ENCODE data around the gene PIEZO1.

DNA sequence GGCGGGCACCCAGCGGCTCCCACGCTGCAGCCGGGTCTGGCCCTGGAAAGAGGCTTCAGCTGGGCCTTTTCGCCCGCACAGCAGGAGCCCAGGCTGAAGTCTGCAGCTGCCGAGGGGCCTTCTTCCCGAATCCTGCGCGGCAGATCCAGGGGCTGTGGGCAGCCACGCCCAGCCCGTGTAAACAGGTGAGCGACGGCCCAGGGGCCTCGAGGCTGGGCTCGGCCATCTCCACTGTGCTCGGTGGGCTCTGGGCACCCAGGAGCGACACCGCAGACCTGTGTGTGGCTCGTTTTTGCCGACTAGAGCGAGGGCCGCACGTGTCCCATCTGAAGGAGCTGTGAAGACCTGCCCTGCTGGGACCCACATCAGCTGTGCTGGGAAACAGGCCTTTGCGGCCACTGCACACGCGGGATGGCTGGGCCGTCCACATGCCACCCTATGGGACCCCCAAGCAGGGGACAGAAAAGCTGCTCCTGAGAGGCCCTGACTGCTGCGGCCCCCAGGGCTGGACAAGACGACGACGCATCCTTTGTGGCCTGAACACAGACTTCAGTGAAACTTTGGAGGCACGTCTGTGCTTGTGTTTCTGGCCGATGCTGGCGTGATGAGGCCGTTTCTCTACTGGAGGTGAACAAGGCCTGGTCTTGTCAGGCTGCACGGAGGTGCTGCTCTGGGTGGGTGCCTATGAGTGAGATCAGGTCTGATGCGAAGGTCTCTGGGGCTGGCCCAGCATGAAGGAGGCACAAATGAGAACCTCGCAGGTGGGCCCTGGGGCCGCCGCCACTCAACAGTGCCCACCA lies 31.9 kb upstream of the PIEZO1 start:
- TF ChIP-seq, protein P1, sequence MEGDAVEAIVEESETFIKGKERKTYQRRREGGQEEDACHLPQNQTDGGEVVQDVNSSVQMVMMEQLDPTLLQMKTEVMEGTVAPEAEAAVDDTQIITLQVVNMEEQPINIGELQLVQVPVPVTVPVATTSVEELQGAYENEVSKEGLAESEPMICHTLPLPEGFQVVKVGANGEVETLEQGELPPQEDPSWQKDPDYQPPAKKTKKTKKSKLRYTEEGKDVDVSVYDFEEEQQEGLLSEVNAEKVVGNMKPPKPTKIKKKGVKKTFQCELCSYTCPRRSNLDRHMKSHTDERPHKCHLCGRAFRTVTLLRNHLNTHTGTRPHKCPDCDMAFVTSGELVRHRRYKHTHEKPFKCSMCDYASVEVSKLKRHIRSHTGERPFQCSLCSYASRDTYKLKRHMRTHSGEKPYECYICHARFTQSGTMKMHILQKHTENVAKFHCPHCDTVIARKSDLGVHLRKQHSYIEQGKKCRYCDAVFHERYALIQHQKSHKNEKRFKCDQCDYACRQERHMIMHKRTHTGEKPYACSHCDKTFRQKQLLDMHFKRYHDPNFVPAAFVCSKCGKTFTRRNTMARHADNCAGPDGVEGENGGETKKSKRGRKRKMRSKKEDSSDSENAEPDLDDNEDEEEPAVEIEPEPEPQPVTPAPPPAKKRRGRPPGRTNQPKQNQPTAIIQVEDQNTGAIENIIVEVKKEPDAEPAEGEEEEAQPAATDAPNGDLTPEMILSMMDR (conservative IDR thresholded peaks at IDR 0.05): no peak
- TF ChIP-seq EZH2 (IDR thresholded peaks at IDR 0.05; ENCODE audit: low read depth): no peak

All from PC-9 (cell line).